ENCODE measurements around the gene TOR1AIP1.

TOR1AIP1 gene

GRCh38 chr1:179857009-179857408, 25.1 kb upstream of the TOR1AIP1 start:
- Histone ChIP-seq H3K9me3 (ENCODE audit: insufficient read depth, low read length) (no peaks in the 10 kb centered on the region), H3K9ac (ENCODE audit: insufficient read length, low read depth) (no peak overlapping the region), H3K4me3 (ENCODE audit: insufficient read length, low read depth) (no peak overlapping the region), H3K36me3 (ENCODE audit: insufficient read depth, insufficient read length, low read length) (peaks cover 66% of the 10 kb centered on the region), H3K27me3 (ENCODE audit: insufficient read depth, insufficient read length) (no peaks in the 10 kb centered on the region), H3K4me1 (ENCODE audit: insufficient read depth, insufficient read length) (no peaks in the 10 kb centered on the region)
- TF ChIP-seq SUZ12 (IDR thresholded peaks at IDR 0.05; ENCODE audit: extremely low read depth, insufficient read depth, insufficient read length) = no peak
- TF ChIP-seq ZNF274 (IDR thresholded peaks at IDR 0.05; ENCODE audit: low read depth, low read length) = no peak
- no peak for TF ChIP-seq YY1 (IDR thresholded peaks at IDR 0.05; ENCODE audit: insufficient read depth, insufficient read length)
- no peak for DNase-seq (ENCODE audit: low read depth, low spot score)

- Histone ChIP-seq H3K4me3 (ENCODE audit: insufficient read length, low read depth) (no peak overlapping the region), H3K36me3 (ENCODE audit: insufficient read depth, insufficient read length, low read length) (peaks cover 82% of the 10 kb centered on the region)
- TF ChIP-seq ZNF274 (IDR thresholded peaks at IDR 0.05; ENCODE audit: low read depth, low read length) (no peak), SUZ12 (IDR thresholded peaks at IDR 0.05; ENCODE audit: extremely low read depth, insufficient read depth, insufficient read length) (no peak), YY1 (IDR thresholded peaks at IDR 0.05; ENCODE audit: insufficient read depth, insufficient read length) (no peak)
Measured at GRCh38 chr1:179860652-179861051, 21.4 kb upstream of the TOR1AIP1 start.

GRCh38 chr1:179865377-179865776, 16.7 kb upstream of the TOR1AIP1 start:
- Histone ChIP-seq H3K36me3 (ENCODE audit: insufficient read depth, insufficient read length, low read length) (peaks cover 88% of the 10 kb centered on the region), H3K27me3 (ENCODE audit: insufficient read depth, insufficient read length) (no peaks in the 10 kb centered on the region), H3K4me1 (ENCODE audit: insufficient read depth, insufficient read length) (no peaks in the 10 kb centered on the region), H3K4me3 (ENCODE audit: insufficient read length, low read depth) (no peak overlapping the region), H3K9ac (ENCODE audit: insufficient read length, low read depth) (no peak overlapping the region), H3K9me3 (ENCODE audit: insufficient read depth, low read length) (no peaks in the 10 kb centered on the region)
- TF ChIP-seq YY1 (IDR thresholded peaks at IDR 0.05; ENCODE audit: insufficient read depth, insufficient read length) (no peak), SUZ12 (IDR thresholded peaks at IDR 0.05; ENCODE audit: extremely low read depth, insufficient read depth, insufficient read length) (no peak), ZNF274 (IDR thresholded peaks at IDR 0.05; ENCODE audit: low read depth, low read length) (no peak)
- DNase-seq (ENCODE audit: low read depth, low spot score) = no peak

More at GRCh38 chr1:179860652-179861051, 21.4 kb upstream of the TOR1AIP1 start:
- DNase-seq (ENCODE audit: low read depth, low spot score) = no peak
- no peak overlapping the region for H3K9ac ChIP-seq (ENCODE audit: insufficient read length, low read depth)
- no peaks in the 10 kb centered on the region for H3K9me3 ChIP-seq (ENCODE audit: insufficient read depth, low read length)
- H3K27me3 ChIP-seq (ENCODE audit: insufficient read depth, insufficient read length) = no peaks in the 10 kb centered on the region
- no peaks in the 10 kb centered on the region for H3K4me1 ChIP-seq (ENCODE audit: insufficient read depth, insufficient read length)

GRCh38 chr1:179866616-179867015, 15.5 kb upstream of the TOR1AIP1 start:
- Histone ChIP-seq H3K9ac (ENCODE audit: insufficient read length, low read depth) (no peak overlapping the region), H3K9me3 (ENCODE audit: insufficient read depth, low read length) (no peaks in the 10 kb centered on the region), H3K36me3 (ENCODE audit: insufficient read depth, insufficient read length, low read length) (peaks cover 87% of the 10 kb centered on the region), H3K4me3 (ENCODE audit: insufficient read length, low read depth) (no peak overlapping the region), H3K27me3 (ENCODE audit: insufficient read depth, insufficient read length) (no peaks in the 10 kb centered on the region), H3K4me1 (ENCODE audit: insufficient read depth, insufficient read length) (no peaks in the 10 kb centered on the region)
- DNase-seq (ENCODE audit: low read depth, low spot score) = no peak
- TF ChIP-seq YY1 (IDR thresholded peaks at IDR 0.05; ENCODE audit: insufficient read depth, insufficient read length) = no peak
- TF ChIP-seq ZNF274 (IDR thresholded peaks at IDR 0.05; ENCODE audit: low read depth, low read length) = no peak
- no peak for TF ChIP-seq SUZ12 (IDR thresholded peaks at IDR 0.05; ENCODE audit: extremely low read depth, insufficient read depth, insufficient read length)

GRCh38 chr1:179867493-179868330, 14.4 kb upstream of the TOR1AIP1 start:
- Histone ChIP-seq H3K9me3 (ENCODE audit: insufficient read depth, low read length) (no peaks in the 10 kb centered on the region), H3K36me3 (ENCODE audit: insufficient read depth, insufficient read length, low read length) (peaks cover 86% of the 10 kb centered on the region), H3K4me1 (ENCODE audit: insufficient read depth, insufficient read length) (no peaks in the 10 kb centered on the region), H3K9ac (ENCODE audit: insufficient read length, low read depth) (no peak overlapping the region), H3K27me3 (ENCODE audit: insufficient read depth, insufficient read length) (no peaks in the 10 kb centered on the region), H3K4me3 (ENCODE audit: insufficient read length, low read depth) (no peak overlapping the region)
- TF ChIP-seq ZNF274 (IDR thresholded peaks at IDR 0.05; ENCODE audit: low read depth, low read length) = no peak
- TF ChIP-seq SUZ12 (IDR thresholded peaks at IDR 0.05; ENCODE audit: extremely low read depth, insufficient read depth, insufficient read length) = no peak
- TF ChIP-seq YY1 (IDR thresholded peaks at IDR 0.05; ENCODE audit: insufficient read depth, insufficient read length) = no peak
- DNase-seq (ENCODE audit: low read depth, low spot score) = no peak

GRCh38 chr1:179870870-179871269, 11.2 kb upstream of the TOR1AIP1 start:
- TF ChIP-seq SUZ12 (IDR thresholded peaks at IDR 0.05; ENCODE audit: extremely low read depth, insufficient read depth, insufficient read length) (no peak), YY1 (IDR thresholded peaks at IDR 0.05; ENCODE audit: insufficient read depth, insufficient read length) (no peak), ZNF274 (IDR thresholded peaks at IDR 0.05; ENCODE audit: low read depth, low read length) (no peak)
- no peak overlapping the region for H3K4me3 ChIP-seq (ENCODE audit: insufficient read length, low read depth)
- H3K27me3 ChIP-seq (ENCODE audit: insufficient read depth, insufficient read length) = no peaks in the 10 kb centered on the region
- H3K9me3 ChIP-seq (ENCODE audit: insufficient read depth, low read length) = no peaks in the 10 kb centered on the region
- no peak for DNase-seq (ENCODE audit: low read depth, low spot score)
- peaks cover 87% of the 10 kb centered on the region for H3K36me3 ChIP-seq (ENCODE audit: insufficient read depth, insufficient read length, low read length)
- no peaks in the 10 kb centered on the region for H3K4me1 ChIP-seq (ENCODE audit: insufficient read depth, insufficient read length)
- H3K9ac ChIP-seq (ENCODE audit: insufficient read length, low read depth) = no peak overlapping the region

- H3K9me3 ChIP-seq (ENCODE audit: insufficient read depth, low read length) = no peaks in the 10 kb centered on the region
- H3K36me3 ChIP-seq (ENCODE audit: insufficient read depth, insufficient read length, low read length) = peaks cover 85% of the 10 kb centered on the region
- no peak overlapping the region for H3K9ac ChIP-seq (ENCODE audit: insufficient read length, low read depth)
- DNase-seq (ENCODE audit: low read depth, low spot score) = no peak
- no peaks in the 10 kb centered on the region for H3K4me1 ChIP-seq (ENCODE audit: insufficient read depth, insufficient read length)
- no peak overlapping the region for H3K4me3 ChIP-seq (ENCODE audit: insufficient read length, low read depth)
- TF ChIP-seq YY1 (IDR thresholded peaks at IDR 0.05; ENCODE audit: insufficient read depth, insufficient read length) = no peak
- TF ChIP-seq ZNF274 (IDR thresholded peaks at IDR 0.05; ENCODE audit: low read depth, low read length) = no peak
- no peak for TF ChIP-seq SUZ12 (IDR thresholded peaks at IDR 0.05; ENCODE audit: extremely low read depth, insufficient read depth, insufficient read length)
- no peaks in the 10 kb centered on the region for H3K27me3 ChIP-seq (ENCODE audit: insufficient read depth, insufficient read length)
Measured at GRCh38 chr1:179871940-179872339, 10.1 kb upstream of the TOR1AIP1 start.

Measured in NT2/D1 (cell line).